SW480 (cell line): ENCODE results near the gene EIF2B5.
"Not testable (repeated sequence)": the region's sequence is repeated elsewhere in the genome, so short reads cannot be mapped to it uniquely, and the experiment has no call there.

Experiments
- DNase-seq: peaks from one replicate; pipeline ENCODE4 v3.0.0-alpha.2; 2016; ENCODE audit warnings: low spot score

The EIF2B5 gene

DNA sequence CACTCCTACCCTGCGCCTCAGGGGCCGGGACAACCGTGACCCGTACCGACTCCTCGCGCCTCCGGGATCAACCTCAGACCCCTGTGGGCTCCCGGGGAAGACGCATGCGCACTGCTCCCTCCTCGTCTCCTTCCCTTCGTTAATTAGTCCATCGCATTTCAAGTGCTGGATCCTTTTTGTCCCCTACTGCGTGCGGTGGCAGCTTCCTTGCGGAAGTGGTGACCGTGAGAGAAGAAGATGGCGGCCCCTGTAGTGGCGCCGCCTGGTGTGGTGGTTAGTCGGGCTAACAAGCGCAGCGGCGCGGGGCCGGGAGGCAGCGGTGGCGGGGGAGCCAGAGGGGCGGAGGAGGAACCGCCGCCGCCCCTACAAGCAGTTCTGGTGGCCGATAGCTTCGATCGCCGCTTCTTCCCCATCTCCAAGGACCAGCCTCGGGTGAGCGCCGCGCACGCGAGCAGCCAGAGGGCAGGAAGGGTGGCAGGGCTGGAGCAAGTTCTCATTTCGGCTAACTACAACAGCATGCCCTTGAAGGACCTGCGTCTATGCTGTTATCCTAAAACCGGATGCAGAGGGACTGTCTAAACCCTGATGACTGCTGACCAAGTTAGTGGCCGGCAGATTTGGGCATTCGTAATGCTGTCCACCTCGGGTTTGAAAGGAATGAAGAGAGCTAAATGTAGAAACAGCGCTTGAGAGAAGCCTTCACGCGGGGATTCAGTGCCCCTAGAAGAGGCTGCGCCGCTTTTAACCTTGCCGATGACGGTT, at the start of gene EIF2B5:
Gene EIF2B5, plus strand, starts transcription at position 210 of the 762 bp plus-strand sequence. Its CDS starts 28 bp downstream, at position 238.
- DNase-seq, result peak; percentile 96

DNA sequence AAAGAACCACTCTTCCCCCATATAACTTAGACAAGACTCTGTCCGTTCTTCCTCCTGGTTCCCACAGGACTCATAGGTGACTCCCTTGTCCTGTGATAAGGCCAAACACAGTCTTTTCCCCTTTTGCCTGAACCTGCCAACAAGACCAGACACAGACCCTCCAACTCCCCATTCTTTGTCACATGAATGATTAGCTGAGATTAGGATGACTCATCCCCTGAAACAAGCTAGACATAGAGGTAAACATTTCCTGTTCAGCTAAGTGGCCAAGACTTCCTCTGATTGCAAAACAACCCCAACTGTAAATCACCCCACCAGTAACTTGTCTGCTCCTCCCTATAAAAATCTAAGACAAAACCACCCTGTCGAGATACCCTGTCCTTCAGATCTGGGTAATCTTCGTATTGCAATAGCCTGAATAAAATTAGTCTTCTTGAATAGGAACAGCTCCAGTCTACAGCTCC, 49.7 kb upstream of the EIF2B5 start:
- DNase-seq, result no peak

DNA sequence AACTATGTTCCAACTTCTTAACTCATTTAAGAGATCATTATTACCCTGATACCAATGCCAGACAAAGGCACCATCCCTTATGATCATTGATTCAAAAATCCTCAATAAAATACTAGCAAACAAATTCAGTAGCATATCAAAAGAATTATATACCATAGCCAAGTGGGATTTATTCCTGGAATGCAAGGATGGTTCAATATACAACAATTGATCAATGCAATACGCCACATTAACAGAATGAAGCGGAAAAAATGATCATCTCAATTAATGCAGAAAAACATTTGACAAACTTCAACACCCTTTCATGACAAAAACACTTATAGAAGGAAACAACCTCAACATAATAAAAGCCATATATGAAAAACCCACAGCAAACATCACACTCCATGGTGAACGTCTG, 43.0 kb upstream of the EIF2B5 start:
- DNase-seq, result no peak

DNA sequence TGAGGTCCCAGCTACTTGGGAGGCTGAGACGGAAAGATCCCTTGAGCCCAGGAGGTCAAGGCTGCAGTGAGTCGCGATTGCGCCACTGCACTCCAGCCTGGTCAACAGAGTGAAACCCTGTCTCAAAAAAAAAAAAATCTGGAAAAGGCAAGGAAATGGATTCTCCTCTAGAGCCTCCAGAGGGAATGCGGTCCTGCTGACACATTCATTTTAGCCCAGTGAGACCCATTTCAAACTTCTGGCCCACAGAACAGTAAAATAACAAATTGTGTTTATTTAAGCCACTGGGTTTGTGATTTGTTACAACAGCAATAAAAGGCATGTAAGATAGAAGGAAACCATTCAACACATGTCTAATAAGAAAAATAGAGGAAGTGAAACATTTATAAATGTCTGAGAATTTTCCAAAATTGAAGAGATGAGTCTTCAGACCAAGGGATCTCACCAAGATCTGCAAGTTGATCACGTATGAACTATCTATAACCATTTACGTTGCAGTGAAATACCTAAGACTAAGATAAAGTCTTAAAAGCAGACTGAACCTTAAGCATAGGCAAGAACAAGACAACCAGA, 38.3 kb upstream of the EIF2B5 start, which contains the start of gene HTR3E:
Gene HTR3E, plus strand, starts transcription at position 254 of the 573 bp plus-strand sequence. CDS start 466 bp downstream, outside the sequence.
- no peak for DNase-seq

DNA sequence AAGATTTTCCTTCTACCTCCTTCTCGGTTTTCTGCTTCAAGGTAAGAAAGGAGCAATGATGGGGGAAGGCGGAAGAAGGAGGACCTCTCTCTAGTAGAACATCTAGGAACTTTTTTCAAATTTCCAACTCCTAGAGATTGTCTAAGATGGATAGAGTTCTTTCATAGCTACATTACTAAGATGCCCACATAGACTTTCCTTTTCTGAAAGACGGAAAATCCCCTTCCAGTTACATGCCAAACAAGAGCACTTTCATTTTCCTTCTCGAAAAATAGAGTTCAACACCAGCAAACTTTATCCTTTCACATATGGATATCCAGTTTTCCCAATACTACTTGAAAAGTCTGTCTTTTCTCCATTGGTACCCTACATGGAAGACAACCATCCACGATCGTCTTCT, 37.6 kb upstream of the EIF2B5 start:
- no peak for DNase-seq

DNA sequence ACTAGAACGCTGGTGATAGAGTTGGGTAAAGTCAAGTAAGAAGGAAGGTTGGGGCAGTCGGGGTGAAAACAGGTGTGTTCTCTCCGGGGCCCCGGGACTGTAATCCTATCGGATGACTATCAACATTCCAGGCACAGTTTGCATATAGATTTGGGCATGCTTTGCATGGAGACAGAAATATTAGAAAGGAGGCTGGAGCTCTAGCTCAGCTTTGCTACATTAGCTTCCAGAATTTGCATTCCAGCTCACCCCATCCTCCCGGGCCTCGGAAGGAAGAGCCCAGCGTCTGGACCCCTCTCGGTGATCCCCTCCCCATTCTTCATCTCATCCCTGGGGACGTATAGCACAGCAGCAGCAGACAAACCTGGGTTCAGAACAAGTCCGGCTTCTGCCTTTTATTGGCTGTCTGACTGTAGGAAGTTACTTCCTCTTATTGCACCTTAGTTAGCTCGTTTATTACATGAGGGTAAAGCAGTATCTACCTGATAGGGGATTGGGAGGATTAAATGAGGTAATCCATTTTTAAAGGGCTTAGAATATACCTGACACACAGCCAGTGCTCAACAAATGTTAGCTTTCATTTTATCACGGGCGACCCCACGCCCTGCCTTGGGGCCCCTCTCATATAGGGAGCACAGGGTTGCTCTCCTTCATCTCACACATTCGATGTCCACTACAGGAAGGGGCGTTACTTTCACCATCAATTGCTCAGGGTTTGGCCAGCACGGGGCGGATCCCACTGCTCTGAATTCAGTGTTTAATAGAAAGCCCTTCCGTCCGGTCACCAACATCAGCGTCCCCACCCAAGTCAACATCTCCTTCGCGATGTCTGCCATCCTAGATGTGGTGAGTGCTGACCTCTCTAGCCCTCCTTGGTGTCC, 35.1 kb upstream of the EIF2B5 start:
- DNase-seq, result no peak

DNA sequence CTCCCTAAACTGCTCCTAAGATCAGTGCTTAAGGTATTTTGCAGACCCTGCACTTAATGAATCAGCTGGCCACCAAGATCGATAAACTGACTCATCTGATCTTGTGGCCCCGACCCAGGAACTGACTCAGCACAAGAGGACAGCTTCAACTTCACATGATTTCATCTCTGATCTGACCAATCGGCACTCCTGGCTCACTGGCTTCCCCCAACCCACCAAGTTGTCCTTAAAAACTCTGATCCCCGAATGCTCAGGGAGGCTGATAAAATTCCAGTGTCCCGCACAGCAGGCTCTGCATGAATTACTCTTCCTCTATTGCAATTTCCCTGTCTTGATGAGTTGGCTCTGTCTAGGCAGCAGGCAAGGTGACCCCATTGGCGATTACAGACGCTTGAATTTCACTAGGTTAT, 24.8 kb upstream of the EIF2B5 start:
- DNase-seq, result peak; percentile 34

DNA sequence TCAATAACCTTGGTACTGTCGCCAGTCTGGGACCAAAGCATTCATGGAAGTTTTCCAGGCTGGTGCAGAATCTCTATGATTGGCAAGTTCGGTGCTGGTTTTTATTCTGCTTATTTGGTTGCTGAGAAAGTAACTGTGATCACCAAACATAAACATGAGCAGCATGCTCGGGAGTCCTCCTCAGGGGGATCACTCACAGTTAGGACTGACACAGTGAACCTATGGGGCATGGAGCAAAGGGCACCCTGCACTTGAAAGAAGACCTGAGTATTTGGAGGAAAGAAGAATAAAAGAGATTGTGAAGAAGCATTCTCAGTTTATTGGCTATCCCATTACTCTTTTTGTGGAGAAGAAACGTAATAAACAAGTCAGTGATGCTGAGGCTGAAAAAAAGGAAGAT, 19.1 kb upstream of the EIF2B5 start:
- no peak for DNase-seq

DNA sequence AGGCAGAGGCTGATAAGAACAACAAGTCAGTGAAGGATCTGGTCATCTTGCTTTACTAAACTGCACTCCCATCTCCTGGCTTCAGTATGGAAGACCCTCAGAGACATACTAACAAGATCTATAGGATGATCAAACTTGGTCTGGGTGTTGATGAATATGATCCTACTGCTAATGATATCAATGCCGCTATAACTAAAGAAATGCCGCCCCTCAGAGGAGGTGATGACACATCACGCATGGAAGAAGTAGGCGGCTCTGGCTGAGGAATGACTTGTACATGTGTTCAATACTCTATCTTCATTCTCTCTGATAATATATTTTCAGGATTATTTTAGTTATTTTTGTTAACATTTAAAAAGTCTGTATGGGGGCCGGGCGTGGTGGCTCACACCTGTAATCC, 17.5 kb upstream of the EIF2B5 start:
- DNase-seq, result no peak

DNA sequence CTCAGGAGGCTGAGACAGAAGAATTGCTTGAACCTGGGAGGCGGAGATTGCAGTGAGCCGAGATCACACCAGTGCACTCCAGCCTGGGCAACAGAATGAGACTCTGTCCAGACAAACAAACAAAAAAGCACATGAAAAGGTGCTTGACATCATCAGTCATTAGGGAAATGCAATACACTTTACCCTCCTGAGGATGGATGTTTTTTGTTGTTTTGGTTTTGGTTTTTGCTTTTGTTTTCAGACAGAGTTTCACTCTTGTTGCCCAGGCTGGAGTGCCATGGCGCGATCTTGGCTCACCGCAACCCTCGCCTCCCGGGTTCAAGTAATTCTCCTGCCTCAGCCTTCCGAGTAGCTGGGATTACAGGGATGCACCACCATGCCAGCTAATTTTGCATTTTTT, 14.1 kb upstream of the EIF2B5 start:
- not testable (repeated sequence) for DNase-seq

DNA sequence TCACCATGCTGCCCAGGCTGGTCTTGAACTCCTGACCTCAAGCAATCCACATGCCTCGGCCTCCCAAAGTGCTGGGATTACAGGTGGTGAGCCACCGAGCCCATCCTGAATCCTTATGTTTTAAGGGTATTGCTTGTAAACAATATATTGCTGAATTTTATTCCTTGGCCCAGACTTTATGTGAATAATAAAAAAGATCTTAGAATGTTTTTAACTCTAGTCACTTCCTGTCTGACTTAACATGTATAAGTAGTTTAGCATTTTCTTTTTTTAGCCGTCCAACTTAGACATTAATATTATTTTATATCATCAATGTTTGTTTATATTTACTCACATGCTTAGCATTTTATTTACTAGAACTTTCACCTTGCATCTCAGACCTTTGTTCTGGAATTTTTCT, 9.2 kb upstream of the EIF2B5 start:
- DNase-seq, result no peak

DNA sequence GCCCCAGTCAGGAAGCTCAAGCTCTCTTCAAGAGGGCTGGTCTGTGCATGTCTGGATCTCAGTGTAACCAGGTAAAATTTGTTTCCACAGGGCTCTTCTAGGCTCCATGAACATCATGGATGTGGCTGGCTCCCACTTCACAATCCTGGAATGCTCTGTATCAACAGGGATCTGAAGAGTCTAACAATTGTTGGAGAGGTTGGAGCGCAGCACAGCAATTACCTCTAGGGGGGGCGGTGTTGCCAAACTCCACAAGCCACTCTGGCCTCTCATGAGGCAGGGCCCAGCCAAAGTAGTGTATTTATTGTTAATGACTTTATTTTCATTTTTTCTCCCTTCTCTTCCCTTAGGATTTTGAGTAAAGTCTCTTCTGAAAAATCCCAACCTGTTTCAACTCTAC, 6.1 kb upstream of the EIF2B5 start:
- DNase-seq, result peak; percentile 51

DNA sequence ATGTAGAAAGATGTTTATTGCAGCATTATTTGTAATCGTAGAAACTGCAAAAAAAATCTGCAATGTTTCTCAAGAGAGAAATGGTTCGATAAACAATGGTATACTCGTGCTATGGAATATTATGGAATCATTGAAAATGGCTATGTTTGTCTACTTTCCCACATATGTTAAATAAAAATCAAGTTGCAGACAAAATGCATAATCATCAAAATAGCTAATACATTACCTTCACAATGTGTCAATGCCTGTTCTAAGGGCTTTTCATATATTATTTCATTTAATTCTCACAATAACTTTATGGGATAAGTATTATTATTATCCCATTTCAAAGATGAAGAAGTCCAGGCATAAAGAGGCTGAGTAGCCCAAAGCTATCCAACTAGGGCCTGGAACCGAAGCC, 2.2 kb upstream of the EIF2B5 start:
- DNase-seq, result no peak

DNA sequence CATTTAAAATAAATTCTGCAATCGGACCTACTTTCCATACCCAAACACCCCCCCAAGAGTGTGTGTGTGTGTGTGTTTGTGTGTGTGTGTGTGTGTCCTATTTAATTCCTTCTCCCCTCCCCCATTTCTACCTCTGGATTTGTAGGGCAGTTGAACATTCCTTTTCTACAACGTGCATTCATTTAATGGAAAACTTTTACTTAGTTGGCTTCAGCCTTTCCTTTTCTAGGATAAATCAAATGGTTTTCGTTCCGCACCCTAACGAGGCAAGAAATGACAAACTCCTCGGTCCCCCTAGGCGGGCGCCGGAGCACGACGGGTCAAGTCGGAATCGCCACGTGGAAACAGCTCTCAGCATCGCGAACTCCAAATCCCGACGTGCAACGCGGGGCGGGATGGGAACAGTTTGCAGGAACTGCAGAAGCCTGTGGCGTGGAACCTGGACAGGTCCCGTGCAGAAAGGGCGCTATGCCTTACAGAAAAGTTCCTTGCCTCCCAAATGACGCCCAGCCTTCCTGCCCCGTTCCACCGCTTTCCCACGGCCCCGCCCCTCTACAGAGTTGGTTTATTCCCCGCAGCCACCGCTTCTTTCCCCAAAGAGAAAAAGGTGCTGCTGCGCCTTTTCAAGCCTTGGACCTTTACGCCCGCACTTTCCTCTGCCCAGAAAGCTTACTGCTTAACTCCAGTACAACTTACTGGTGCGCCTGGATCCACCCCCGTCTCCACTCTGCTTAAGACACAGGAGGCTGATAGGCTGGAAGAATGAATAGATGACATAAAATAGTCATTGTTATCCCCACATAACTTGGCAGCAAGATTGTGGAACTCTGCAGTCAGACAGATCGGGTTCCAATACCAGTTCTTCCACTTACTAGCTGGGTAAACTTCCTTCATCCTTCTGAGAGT, 1.1 kb upstream of the EIF2B5 start:
- DNase-seq, result peak; percentile 93

DNA sequence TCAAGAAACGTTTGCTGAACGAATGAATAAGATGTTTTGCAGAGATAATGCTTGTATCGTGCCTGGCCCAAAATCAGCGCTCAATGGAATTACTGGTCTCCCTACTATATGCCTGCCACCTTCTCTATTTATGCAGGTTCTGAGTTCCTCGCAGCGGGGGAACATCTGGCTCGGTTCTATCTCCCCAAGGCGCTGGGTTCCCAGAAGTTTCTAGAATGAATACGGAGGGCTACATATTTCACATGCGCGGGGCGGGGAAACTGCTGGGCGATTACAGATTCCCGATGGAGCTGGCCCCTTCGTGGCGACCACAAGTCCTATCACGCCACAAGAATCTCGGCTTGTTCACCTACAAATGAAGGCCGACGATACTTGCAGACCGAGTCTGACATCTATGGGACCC, 411 bp upstream of the EIF2B5 start:
- DNase-seq, result no peak

DNA sequence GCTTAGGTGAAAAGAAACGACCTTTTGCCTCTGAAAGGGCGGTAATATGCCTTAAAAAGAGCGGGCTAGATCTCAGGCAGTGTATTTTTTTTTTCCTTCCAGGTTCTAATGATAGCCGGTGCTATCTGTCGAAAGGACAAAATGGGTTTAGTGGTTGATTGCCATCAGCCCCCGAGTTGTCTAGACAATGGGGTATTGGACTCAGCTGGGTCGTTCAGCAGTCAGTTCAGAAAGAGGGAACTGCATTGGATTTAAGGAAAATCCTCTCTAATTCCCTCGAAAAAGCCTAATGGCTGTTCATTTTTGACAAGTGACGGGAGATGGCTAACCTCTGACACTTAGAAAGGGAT, 728 bp downstream of the EIF2B5 start:
- no peak for DNase-seq

DNA sequence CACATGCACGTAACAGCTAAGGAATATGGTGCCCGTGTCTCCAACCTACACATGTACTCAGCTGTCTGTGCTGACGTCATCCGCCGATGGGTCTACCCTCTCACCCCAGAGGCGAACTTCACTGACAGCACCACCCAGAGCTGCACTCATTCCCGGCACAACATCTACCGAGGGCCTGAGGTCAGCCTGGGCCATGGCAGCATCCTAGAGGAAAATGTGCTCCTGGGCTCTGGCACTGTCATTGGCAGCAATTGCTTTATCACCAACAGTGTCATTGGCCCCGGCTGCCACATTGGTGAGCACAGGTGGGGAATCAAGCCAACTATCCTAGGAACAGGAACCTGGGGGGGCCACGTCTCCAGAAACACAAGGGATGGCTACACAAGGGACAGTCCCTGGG, 5.3 kb downstream of the EIF2B5 start:
- DNase-seq, result no peak

DNA sequence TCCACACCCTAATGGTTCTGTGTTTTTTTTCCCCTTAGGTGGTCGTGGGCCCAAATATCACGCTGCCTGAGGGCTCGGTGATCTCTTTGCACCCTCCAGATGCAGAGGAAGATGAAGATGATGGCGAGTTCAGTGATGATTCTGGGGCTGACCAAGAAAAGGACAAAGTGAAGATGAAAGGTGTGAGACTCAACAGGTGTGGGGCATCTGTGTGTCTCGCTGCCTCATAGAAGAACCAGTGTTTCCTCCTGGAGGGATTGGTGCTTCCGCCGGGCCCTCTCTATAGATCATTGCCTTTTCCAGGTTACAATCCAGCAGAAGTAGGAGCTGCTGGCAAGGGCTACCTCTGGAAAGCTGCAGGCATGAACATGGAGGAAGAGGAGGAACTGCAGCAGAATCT, 7.0 kb downstream of the EIF2B5 start:
- DNase-seq, result no peak

DNA sequence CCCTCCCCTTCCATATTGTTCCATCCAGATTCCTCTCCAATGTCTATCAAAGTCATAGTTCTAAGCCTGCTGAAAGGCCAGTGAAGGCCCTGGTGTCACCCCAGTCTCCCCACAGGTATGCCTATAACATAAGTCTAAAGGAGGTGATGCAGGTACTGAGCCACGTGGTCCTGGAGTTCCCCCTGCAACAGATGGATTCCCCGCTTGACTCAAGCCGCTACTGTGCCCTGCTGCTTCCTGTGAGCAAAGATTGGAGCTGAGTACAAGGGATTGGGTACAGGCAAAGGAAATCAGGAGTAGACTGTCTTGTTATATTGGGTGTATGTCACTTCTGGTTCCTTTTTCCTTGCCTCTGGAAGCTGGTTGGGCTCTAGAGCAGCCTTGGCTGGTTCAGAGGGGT, 8.2 kb downstream of the EIF2B5 start:
- no peak for DNase-seq

DNA sequence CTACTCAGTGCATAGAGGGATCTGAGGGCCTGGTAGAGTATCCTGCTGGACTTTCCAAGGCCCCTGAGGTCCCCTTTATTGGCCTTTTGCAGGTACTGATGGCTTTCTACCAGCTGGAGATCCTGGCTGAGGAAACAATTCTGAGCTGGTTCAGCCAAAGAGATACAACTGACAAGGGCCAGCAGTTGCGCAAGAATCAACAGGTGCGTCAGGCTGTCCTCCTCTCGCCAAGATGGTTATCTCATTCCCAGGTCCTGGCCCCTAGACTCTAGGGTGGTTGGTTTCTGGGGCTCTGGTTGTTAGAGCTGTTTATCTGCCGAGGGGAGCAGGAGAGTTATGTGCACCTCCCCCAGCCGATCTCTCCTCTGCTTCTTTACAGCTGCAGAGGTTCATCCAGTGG, 9.3 kb downstream of the EIF2B5 start:
- DNase-seq, result no peak

DNA sequence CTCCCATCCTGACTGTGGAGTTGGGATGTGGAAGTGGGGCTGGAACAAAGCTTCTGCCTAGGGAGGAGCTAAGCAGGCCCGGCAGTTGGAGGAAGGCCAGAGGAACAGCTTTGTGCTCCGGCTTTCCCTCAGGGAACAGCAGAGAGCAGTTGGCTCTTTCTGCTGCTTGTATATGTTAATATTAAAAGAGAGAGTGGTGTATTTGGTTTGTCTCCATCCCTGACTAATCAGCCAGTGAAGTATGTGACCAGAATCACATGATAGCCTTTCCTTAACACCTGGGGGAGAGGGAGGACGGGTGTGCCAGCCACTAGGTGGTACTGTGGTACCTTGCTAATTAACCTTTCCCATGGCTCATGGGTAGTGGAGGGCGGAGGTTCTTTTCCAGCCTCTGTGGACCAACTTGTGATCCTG, 10.0 kb downstream of the EIF2B5 start:
- DNase-seq, result peak; percentile 78
